ENCODE data around the gene COPS8. TPM values are rescaled to one million over a fixed set of nuclear protein-coding genes. Genes with fewer than 3 reads are reported as not detected.
A peak's percentile ranks its signal among the peaks of the same experiment; 100 is the strongest.

Gene COPS8
- total RNA-seq, 1 donor from 2014 or later: 46.9 TPM

DNA sequence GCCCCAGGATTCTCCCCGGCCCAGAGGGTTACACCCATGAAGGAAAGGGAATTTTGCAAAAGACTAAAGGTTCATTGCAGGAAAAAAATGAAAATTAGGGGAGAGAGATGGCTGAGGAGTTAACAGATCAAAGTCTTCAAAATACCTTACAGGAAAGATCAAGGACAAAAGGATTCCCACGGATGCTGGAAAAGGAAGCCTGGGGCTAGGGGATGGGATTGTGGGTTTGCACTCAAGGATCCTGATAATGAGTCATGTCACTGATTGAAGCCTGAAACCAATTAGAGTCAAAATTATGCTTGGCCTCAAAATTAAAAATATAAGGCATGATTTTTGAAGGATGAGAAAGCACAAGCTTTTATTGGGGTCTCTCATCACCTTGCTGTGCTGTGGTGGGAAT is 32.6 kb upstream of the COPS8 start:
- H3K27me3 ChIP-seq: no peaks in the 10 kb centered on the region
- intact Hi-C loops (cut with DNase I): no loop called here
- TF ChIP-seq, protein P1, sequence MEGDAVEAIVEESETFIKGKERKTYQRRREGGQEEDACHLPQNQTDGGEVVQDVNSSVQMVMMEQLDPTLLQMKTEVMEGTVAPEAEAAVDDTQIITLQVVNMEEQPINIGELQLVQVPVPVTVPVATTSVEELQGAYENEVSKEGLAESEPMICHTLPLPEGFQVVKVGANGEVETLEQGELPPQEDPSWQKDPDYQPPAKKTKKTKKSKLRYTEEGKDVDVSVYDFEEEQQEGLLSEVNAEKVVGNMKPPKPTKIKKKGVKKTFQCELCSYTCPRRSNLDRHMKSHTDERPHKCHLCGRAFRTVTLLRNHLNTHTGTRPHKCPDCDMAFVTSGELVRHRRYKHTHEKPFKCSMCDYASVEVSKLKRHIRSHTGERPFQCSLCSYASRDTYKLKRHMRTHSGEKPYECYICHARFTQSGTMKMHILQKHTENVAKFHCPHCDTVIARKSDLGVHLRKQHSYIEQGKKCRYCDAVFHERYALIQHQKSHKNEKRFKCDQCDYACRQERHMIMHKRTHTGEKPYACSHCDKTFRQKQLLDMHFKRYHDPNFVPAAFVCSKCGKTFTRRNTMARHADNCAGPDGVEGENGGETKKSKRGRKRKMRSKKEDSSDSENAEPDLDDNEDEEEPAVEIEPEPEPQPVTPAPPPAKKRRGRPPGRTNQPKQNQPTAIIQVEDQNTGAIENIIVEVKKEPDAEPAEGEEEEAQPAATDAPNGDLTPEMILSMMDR (IDR thresholded peaks at IDR 0.05): no peak
- no peak for TF ChIP-seq POLR2AphosphoS5 (IDR thresholded peaks at IDR 0.05; ENCODE audit: insufficient read depth in 1 of 2, low read depth in 1 of 2)
- no peaks in the 10 kb centered on the region for H3K36me3 ChIP-seq
- no peaks in the 10 kb centered on the region for H3K4me1 ChIP-seq
- DNase-seq (ENCODE audit: extremely low spot score in 2 of 2): peak in 1 of 2 donors; percentile 22
- no peak overlapping the region for H3K4me3 ChIP-seq
- H3K9me3 ChIP-seq: no peaks in the 10 kb centered on the region
- H3K27ac ChIP-seq: no peak overlapping the region

DNA sequence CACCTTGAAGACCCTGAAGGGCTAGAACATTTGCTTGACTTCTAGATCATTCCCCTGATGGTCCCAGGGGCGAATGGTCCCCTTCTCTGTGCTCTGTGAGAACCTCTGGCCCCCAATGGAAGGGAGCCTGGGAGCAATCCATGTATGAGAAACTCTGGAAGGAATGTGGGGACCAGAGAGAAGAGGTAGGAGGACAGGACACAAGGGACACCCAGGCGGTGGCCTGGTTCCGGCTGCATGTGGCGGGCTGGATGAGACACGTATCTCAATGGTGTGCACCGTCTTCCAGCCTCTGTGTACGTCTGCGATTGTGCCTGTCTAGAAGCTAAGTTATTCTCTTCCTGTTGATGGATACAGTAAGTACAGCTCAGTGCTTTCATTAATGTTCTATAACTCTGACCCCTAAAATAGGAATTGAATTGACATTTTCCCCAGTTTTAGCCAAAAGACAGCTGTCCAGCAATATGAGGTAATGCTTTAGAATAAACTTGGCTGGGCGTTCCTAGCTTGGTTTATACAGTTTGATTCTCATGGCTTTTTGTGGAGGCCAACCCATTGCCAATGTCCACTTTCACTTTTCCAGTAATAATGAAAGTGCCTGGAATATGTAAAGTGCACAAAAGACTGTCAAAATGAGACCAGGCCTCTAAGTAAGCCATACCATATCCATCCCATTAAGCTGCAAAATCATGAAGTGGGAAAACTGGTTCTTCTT is 30.1 kb upstream of the COPS8 start:
- H3K27me3 ChIP-seq: no peaks in the 10 kb centered on the region
- no peak for TF ChIP-seq POLR2A (IDR thresholded peaks at IDR 0.05)
- TF ChIP-seq POLR2AphosphoS5 (IDR thresholded peaks at IDR 0.05; ENCODE audit: insufficient read depth in 1 of 2, low read depth in 1 of 2): no peak
- TF ChIP-seq, protein P1 (IDR thresholded peaks at IDR 0.05): no peak
- peaks cover 4% of the 10 kb centered on the region for H3K4me1 ChIP-seq
- H3K36me3 ChIP-seq: no peaks in the 10 kb centered on the region
- DNase-seq (ENCODE audit: extremely low spot score in 2 of 2): peak in 1 of 2 donors; percentile 69
- no peak overlapping the region for H3K4me3 ChIP-seq
- no peak overlapping the region for H3K27ac ChIP-seq
- H3K9me3 ChIP-seq: no peaks in the 10 kb centered on the region
- intact Hi-C loops (cut with DNase I): no loop called here

DNA sequence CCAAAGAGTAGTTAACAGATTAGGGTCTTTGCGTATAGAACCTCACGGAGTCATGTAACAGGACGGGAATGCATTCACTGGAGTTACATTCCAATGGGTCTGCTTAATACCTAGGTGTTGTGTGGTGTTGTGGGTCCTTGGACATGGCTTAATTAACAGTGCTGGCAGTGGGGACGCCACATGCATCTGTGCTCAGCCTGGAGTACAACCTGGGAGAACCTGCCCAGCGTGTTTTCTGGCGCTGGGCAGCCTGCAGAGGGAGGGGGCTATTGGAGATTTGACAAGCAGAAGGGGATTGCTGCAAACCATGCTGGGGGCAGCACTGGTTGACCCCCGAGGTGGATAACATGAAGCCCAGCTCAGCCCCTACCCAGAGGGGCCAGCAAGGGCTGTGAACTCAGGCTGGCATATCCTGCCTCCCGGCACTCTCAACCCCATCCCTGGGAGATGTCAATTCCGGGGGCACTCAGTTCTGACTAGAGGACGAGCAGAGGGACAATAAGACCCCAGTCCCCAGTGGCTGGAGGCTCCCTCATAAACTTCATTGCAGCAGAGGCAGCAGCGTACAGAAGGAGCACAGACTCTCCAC is 29.3 kb upstream of the COPS8 start:
- no peak overlapping the region for H3K4me3 ChIP-seq
- H3K36me3 ChIP-seq: no peaks in the 10 kb centered on the region
- intact Hi-C loops (cut with DNase I): no loop called here
- H3K4me1 ChIP-seq: peaks cover 4% of the 10 kb centered on the region
- no peak overlapping the region for H3K27ac ChIP-seq
- TF ChIP-seq, protein P1 (IDR thresholded peaks at IDR 0.05): no peak
- no peak for TF ChIP-seq POLR2AphosphoS5 (IDR thresholded peaks at IDR 0.05; ENCODE audit: insufficient read depth in 1 of 2, low read depth in 1 of 2)
- TF ChIP-seq POLR2A (IDR thresholded peaks at IDR 0.05): no peak
- no peaks in the 10 kb centered on the region for H3K9me3 ChIP-seq
- H3K27me3 ChIP-seq: no peaks in the 10 kb centered on the region
- peak in 1 of 2 donors; percentile 67 for DNase-seq (ENCODE audit: extremely low spot score in 2 of 2)

DNA sequence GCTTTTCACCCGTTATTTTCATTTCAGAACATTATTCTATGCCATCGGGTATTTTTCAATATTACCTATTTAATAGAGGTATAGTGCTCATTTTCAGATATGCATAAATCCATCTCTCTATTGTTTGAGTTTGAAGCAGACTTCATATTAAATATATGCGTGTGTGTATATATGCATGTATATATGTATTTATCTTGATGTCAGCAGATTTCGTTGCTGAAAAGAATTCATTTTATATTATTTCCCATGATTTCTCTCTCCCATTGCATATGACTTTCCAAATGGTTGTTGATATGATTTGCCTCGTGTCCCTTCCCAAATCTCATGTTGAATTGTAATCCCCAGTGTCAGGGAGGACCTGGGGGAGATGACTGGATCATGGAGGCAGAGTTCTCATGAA is 28.6 kb upstream of the COPS8 start:
- TF ChIP-seq POLR2A (IDR thresholded peaks at IDR 0.05) (no peak), POLR2AphosphoS5 (IDR thresholded peaks at IDR 0.05; ENCODE audit: insufficient read depth in 1 of 2, low read depth in 1 of 2) (no peak)

DNA sequence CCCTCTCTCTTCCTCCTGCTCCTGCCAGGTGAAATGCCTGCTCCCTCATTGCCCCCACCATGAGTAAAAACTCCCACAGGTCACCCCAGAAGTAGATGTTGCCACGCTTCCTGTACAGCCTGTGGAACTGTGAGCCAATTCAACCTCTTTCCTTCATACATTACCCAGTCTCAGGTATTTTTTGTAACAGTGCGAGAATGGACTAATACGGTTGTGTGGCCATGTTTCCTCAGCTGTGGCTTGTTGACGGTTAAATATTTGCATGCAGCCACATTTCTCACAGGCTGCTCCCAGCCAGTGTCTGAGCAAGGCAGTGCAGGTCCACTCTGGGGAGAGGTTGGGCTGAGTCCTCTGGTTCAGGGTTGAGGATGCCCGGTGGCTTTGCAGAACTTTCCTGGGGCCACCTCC is 27.8 kb upstream of the COPS8 start:
- TF ChIP-seq, protein P1 (IDR thresholded peaks at IDR 0.05): no peak
- no peak for TF ChIP-seq POLR2A (IDR thresholded peaks at IDR 0.05)
- TF ChIP-seq POLR2AphosphoS5 (IDR thresholded peaks at IDR 0.05; ENCODE audit: insufficient read depth in 1 of 2, low read depth in 1 of 2): no peak
- Histone ChIP-seq H3K4me3 (no peak overlapping the region), H3K36me3 (no peaks in the 10 kb centered on the region), H3K4me1 (peaks cover 4% of the 10 kb centered on the region), H3K27me3 (no peaks in the 10 kb centered on the region), H3K27ac (no peak overlapping the region), H3K9me3 (no peaks in the 10 kb centered on the region)
- DNase-seq (ENCODE audit: extremely low spot score in 2 of 2): peak in 1 of 2 donors; percentile 56
- intact Hi-C loops (cut with DNase I): no loop called here

More for the DNA sequence above, 28.6 kb upstream of the COPS8 start:
- Histone ChIP-seq H3K27ac (no peak overlapping the region), H3K4me1 (peaks cover 4% of the 10 kb centered on the region), H3K27me3 (no peaks in the 10 kb centered on the region), H3K36me3 (no peaks in the 10 kb centered on the region), H3K9me3 (no peaks in the 10 kb centered on the region), H3K4me3 (no peak overlapping the region)
- intact Hi-C loops (cut with DNase I): no loop called here
- no peak for DNase-seq (ENCODE audit: extremely low spot score in 2 of 2)
